A549 (cell line): ENCODE results near the gene PRICKLE4.

Experiments
- CBX8 ChIP-seq: fragments of 200-600 bp; sonication (generic); IDR thresholded peaks from 2 replicates; pipeline ENCODE4 v1.6.1; 2016
- CEBPB ChIP-seq, 2 experiments: fragments of >200 bp in 1 of 2; sonication (Bioruptor Twin) in 1 of 2; formaldehyde crosslinking in 1 of 2; IDR thresholded peaks; 2 replicates each; pipeline ENCODE4 v1.6.1; 2012 to 2016
- CTCF ChIP-seq: fragments of >200 bp; sonication (Bioruptor Twin); formaldehyde crosslinking; IDR thresholded peaks from 3 replicates; pipeline ENCODE4 v1.5.1; 2016
- JUN ChIP-seq, 2 experiments: fragments of >200 bp; sonication (Bioruptor Twin); formaldehyde crosslinking; IDR thresholded peaks; 2 replicates in 1 of 2; 3 replicates in 1 of 2; pipeline ENCODE4 v1.6.1; 2016 to 2017
- ZFP36 ChIP-seq: fragments of 450-650 bp; IDR thresholded peaks from 2 replicates; pipeline ENCODE4 v1.6.1; 2014; ENCODE audit warnings: borderline replicate concordance; ENCODE audit not compliant: partially characterized antibody
- TF ChIP-seq, protein P1 (sequence below): IDR thresholded peaks from 2 replicates; pipeline ENCODE4 v1.6.1; 2012

DNA sequence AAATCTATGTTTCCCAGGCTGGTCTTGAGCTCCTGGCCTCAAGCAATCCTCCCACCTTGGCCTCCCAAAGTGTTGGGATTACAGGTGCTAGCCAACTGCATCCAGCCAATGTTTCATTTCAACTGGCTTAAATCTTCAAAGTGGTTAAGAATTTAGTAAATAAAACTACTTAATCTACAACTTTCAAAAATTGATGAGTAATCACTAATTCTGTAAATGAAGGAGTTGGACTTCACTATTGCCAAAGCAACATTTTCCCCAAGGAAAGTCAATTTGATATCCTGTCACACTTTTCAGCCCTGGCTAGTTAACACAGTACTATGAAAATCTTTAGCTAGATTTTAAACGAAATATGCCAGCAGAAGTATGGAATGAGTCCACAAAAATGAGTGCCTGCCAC, 10.7 kb downstream of the PRICKLE4 start:
- TF ChIP-seq CTCF: no peak
- no peak for TF ChIP-seq JUN (IDR thresholded peaks at IDR 0.05)
- TF ChIP-seq, protein P1, sequence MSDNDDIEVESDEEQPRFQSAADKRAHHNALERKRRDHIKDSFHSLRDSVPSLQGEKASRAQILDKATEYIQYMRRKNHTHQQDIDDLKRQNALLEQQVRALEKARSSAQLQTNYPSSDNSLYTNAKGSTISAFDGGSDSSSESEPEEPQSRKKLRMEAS: no peak
- TF ChIP-seq ZFP36: no peak
- TF ChIP-seq CBX8: no peak
- TF ChIP-seq CEBPB (IDR thresholded peaks at IDR 0.05): no peak
